ENCODE measurements around the gene GNAL.

GRCh38 chr18:11795916-11796315, 106.9 kb downstream of the GNAL start:
- TF ChIP-seq CTCF (IDR thresholded peaks at IDR 0.05; ENCODE audit: borderline replicate concordance, extremely low read depth, low read length, poor library complexity, severe bottlenecking) (no peak), EZH2 (IDR thresholded peaks at IDR 0.05; ENCODE audit: borderline replicate concordance, low read depth, low read length, severe bottlenecking) (no peak)

Data from DND-41 (cell line).